Astrocyte (in vitro differentiated cells and primary cell): ENCODE measurements around the gene KCNN4. TPM values are rescaled to one million over a fixed set of nuclear protein-coding genes. Genes with fewer than 3 reads are reported as not detected.

Experiments used
- DNase-seq: peaks from one replicate; pipeline ENCODE4 v3.0.0-alpha.2; 2010; ENCODE audit warnings: low read depth
- FAIRE-seq: peaks from 2 replicates; lab custom pipeline; 2011; peaks lifted over from hg19 to GRCh38; lab: Jason Lieb, UNC
- H2AFZ ChIP-seq: 2 replicates; pipeline ENCODE4 v1.6.0; 2012; ENCODE audit warnings: low read depth, low read length, inconsistent platforms
- H3K27ac ChIP-seq: 2 replicates; pipeline ENCODE4 v1.5.1; 2011; ENCODE audit warnings: low read depth, low read length, inconsistent platforms
- H3K27me3 ChIP-seq: 2 replicates; pipeline ENCODE4 v1.6.0; 2011; ENCODE audit warnings: low read length, inconsistent platforms; ENCODE audit not compliant: insufficient read depth
- H3K36me3 ChIP-seq: 2 replicates; pipeline ENCODE4 v1.5.1; 2011; ENCODE audit warnings: low read length, inconsistent platforms; ENCODE audit not compliant: insufficient read depth
- H3K4me1 ChIP-seq: 2 replicates; pipeline ENCODE4 v1.5.1; 2011; ENCODE audit warnings: low read length, inconsistent platforms; ENCODE audit not compliant: insufficient read depth
- H3K4me2 ChIP-seq: 2 replicates; pipeline ENCODE4 v1.6.0; 2012; ENCODE audit warnings: low read length, inconsistent platforms
- H3K4me3 ChIP-seq: 2 replicates; pipeline ENCODE4 v1.5.1; 2011; ENCODE audit warnings: low read depth, mild to moderate bottlenecking, low read length, inconsistent platforms; ENCODE audit not compliant: insufficient read depth
- H3K79me2 ChIP-seq: 2 replicates; pipeline ENCODE4 v1.6.0; 2012; ENCODE audit warnings: mild to moderate bottlenecking, low read length, inconsistent platforms; ENCODE audit not compliant: insufficient read depth
- H3K9ac ChIP-seq: 2 replicates; pipeline ENCODE4 v1.6.0; 2012; ENCODE audit warnings: mild to moderate bottlenecking, low read length, inconsistent platforms
- H3K9me3 ChIP-seq: 2 replicates; pipeline ENCODE4 v1.5.1; 2012; ENCODE audit warnings: low read depth, mild to moderate bottlenecking, low read length, inconsistent platforms; ENCODE audit not compliant: insufficient read depth
- H4K20me1 ChIP-seq: 2 replicates; pipeline ENCODE4 v1.6.0; 2012; ENCODE audit warnings: low read length, inconsistent platforms; ENCODE audit not compliant: insufficient read depth
- H3K27ac Mint-ChIP-seq: one replicate; pipeline ENCODE4 v1.8.0; 2021; ENCODE audit warnings: mild to moderate bottlenecking, mixed read lengths; ENCODE audit not compliant: unreplicated experiment
- H3K27me3 Mint-ChIP-seq: one replicate; pipeline ENCODE4 v1.8.0; 2021; ENCODE audit warnings: low read depth, mixed read lengths; ENCODE audit not compliant: unreplicated experiment
- H3K36me3 Mint-ChIP-seq: one replicate; pipeline ENCODE4 v1.8.0; 2021; ENCODE audit warnings: low read depth, mixed read lengths; ENCODE audit not compliant: unreplicated experiment
- H3K4me1 Mint-ChIP-seq: one replicate; pipeline ENCODE4 v1.8.0; 2021; ENCODE audit warnings: low read depth, mixed read lengths; ENCODE audit not compliant: unreplicated experiment
- H3K4me3 Mint-ChIP-seq: one replicate; pipeline ENCODE4 v1.8.0; 2021; ENCODE audit warnings: mild to moderate bottlenecking, moderate library complexity, mixed read lengths; ENCODE audit not compliant: unreplicated experiment
- H3K9me3 Mint-ChIP-seq: one replicate; pipeline ENCODE4 v1.8.0; 2021; ENCODE audit warnings: mild to moderate bottlenecking, mixed read lengths; ENCODE audit not compliant: unreplicated experiment
- EZH2 ChIP-seq: IDR thresholded peaks from 2 replicates; pipeline ENCODE4 v1.6.1; 2012; ENCODE audit warnings: mild to moderate bottlenecking, low read length, inconsistent platforms; ENCODE audit not compliant: insufficient read depth
- total RNA-seq: library from RNA; stranded (reverse); gene quantifications from 2 replicates; pipeline ENCODE4 v1.2.1, GENCODE V29; 2021
- TF ChIP-seq, protein P1 (sequence below): IDR thresholded peaks from 2 replicates; pipeline ENCODE4 v1.5.1; 2011; ENCODE audit warnings: low read depth, mild to moderate bottlenecking, inconsistent platforms, low read length, moderate library complexity; ENCODE audit not compliant: insufficient read depth

Gene KCNN4
- total RNA-seq, 1 donor from 2014 or later = 3.6 TPM

DNA sequence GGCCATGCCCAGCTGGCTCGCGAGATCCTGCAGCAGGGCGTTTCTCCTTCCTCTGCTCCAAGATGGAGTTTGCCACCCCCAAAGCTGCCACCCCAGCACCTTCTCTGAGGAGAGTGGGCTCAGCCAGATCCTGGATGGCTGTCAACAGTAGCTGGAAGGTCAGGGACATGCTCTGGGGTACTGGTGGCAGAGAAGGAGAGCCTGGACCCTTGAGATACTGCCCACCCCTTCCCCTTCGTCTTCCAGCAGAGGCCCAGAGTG is 53.2 kb downstream of the KCNN4 start:
- Mint-ChIP-seq H3K4me3 (no peak overlapping the region), H3K36me3 (peaks cover 33% of the 10 kb centered on the region), H3K27me3 (peaks cover 3% of the 10 kb centered on the region), H3K9me3 (no peaks in the 10 kb centered on the region), H3K27ac (no peak overlapping the region), H3K4me1 (peaks cover 3% of the 10 kb centered on the region)
- Histone ChIP-seq H4K20me1 (no peaks in the 10 kb centered on the region), H3K27me3 (no peaks in the 10 kb centered on the region), H3K36me3 (peaks cover 13% of the 10 kb centered on the region), H3K9me3 (no peaks in the 10 kb centered on the region), H3K79me2 (no peaks in the 10 kb centered on the region), H2AFZ (no peak overlapping the region), H3K4me1 (no peaks in the 10 kb centered on the region), H3K9ac (no peak overlapping the region), H3K4me3 (no peak overlapping the region), H3K27ac (no peak overlapping the region), H3K4me2 (no peak overlapping the region)
- TF ChIP-seq, protein P1, sequence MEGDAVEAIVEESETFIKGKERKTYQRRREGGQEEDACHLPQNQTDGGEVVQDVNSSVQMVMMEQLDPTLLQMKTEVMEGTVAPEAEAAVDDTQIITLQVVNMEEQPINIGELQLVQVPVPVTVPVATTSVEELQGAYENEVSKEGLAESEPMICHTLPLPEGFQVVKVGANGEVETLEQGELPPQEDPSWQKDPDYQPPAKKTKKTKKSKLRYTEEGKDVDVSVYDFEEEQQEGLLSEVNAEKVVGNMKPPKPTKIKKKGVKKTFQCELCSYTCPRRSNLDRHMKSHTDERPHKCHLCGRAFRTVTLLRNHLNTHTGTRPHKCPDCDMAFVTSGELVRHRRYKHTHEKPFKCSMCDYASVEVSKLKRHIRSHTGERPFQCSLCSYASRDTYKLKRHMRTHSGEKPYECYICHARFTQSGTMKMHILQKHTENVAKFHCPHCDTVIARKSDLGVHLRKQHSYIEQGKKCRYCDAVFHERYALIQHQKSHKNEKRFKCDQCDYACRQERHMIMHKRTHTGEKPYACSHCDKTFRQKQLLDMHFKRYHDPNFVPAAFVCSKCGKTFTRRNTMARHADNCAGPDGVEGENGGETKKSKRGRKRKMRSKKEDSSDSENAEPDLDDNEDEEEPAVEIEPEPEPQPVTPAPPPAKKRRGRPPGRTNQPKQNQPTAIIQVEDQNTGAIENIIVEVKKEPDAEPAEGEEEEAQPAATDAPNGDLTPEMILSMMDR = no peak
- no peak for TF ChIP-seq EZH2
- DNase-seq (no peak), FAIRE-seq (no peak)

DNA sequence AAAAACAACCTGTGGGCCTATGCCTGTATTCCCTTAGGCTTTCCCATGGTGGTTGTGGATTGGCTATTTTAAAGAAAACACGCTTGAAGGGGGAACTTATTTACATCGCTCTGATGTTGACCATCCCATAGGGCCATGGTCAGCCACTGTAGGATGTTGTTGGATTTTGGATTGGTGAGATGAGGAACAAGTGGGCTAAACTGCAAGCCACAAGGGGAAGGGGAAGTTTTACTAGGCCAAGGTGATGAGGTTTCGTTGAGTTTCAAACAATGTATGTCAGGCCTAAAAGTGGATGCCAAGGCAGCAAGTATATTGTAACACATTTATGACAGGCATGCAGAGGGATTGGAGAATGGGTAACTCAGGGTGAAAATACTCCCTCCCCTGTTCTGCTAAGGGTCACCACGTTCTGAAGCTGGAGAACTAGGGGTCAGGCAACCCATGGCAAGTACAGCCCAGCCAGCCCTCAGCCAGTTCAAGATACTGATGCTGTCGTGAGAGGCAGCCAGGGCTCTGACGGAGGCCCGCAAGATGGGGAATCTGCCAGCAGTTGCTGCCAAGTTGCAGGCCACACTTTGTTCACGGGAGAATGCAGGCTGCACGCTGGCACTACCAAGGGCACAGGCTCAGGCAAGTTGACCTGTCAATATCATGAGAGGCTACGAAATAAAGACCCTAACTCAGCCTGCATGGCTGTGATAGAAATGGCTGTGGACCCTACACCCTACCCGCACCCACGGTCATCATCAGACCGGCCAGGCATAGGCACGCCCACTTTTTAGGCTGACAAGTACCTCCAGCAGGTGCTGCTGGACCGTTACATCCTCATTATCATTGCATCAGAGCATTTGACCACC is 53.8 kb downstream of the KCNN4 start:
- Histone ChIP-seq H3K27me3 (no peaks in the 10 kb centered on the region), H2AFZ (no peak overlapping the region), H3K36me3 (peaks cover 8% of the 10 kb centered on the region), H4K20me1 (no peaks in the 10 kb centered on the region), H3K4me1 (no peaks in the 10 kb centered on the region), H3K4me3 (no peak overlapping the region), H3K9me3 (no peaks in the 10 kb centered on the region), H3K4me2 (no peak overlapping the region), H3K27ac (no peak overlapping the region), H3K79me2 (no peaks in the 10 kb centered on the region), H3K9ac (no peak overlapping the region)
- TF ChIP-seq, protein P1 = no peak
- no peak for TF ChIP-seq EZH2
- H3K4me3 Mint-ChIP-seq = no peak overlapping the region
- H3K9me3 Mint-ChIP-seq = no peaks in the 10 kb centered on the region
- H3K27ac Mint-ChIP-seq = no peak overlapping the region
- no peak for FAIRE-seq
- peaks cover 3% of the 10 kb centered on the region for H3K4me1 Mint-ChIP-seq
- H3K36me3 Mint-ChIP-seq = peaks cover 27% of the 10 kb centered on the region
- peak; percentile 20 for DNase-seq
- peaks cover 3% of the 10 kb centered on the region for H3K27me3 Mint-ChIP-seq

DNA sequence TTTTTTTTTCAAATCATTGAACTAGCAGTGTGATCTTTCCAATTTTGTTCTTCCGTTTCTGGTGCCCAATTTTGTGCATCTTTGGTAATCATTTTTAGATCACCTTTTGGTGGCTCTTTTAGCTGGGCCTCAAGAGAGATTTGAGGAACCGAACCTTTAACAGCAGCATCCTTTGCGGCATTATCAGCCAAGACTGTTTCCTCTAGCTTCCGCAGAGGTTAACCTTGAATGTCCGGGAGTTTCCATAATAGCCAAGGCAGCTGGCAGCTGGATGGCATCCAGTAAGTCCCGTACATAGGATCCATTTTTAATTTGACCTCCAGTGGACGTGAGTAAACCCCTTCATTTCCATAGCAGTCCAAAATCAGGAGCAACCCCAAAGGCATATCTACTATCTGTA is 55.3 kb downstream of the KCNN4 start:
- Histone ChIP-seq H3K9ac (no peak overlapping the region), H2AFZ (no peak overlapping the region), H3K4me2 (no peak overlapping the region), H3K36me3 (peaks cover 3% of the 10 kb centered on the region), H3K4me1 (no peaks in the 10 kb centered on the region), H3K27ac (no peak overlapping the region), H3K79me2 (no peaks in the 10 kb centered on the region), H4K20me1 (no peaks in the 10 kb centered on the region), H3K9me3 (no peaks in the 10 kb centered on the region), H3K27me3 (no peaks in the 10 kb centered on the region), H3K4me3 (no peak overlapping the region)
- FAIRE-seq = no peak
- Mint-ChIP-seq H3K27ac (no peak overlapping the region), H3K27me3 (peaks cover 11% of the 10 kb centered on the region), H3K9me3 (no peaks in the 10 kb centered on the region), H3K4me1 (peaks cover 3% of the 10 kb centered on the region), H3K36me3 (peaks cover 23% of the 10 kb centered on the region), H3K4me3 (no peak overlapping the region)
- TF ChIP-seq EZH2 = no peak
- no peak for DNase-seq
